Uterus (tissue), 4 donors: ENCODE measurements around the gene APOH. TPM values are rescaled to one million over a fixed set of nuclear protein-coding genes. Genes with fewer than 3 reads are reported as not detected.

ENCODE experiments used
- DNase-seq, 2 donors: peaks; one replicate each; pipeline ENCODE4 v3.0.0-alpha.2; 2019 to 2020
- H3K27ac ChIP-seq, 2 donors: fragments of 200-600 bp; sonication (generic); 1 replicate in 1 of 2; 2 replicates in 1 of 2; pipeline ENCODE4 v1.5.1; 2016 to 2018
- H3K27me3 ChIP-seq, 2 donors: fragments of 200-600 bp; sonication (generic); one replicate each; pipeline ENCODE4 v1.5.1; 2018 to 2019; ENCODE audit warnings: control low read depth in 1 of 2
- H3K36me3 ChIP-seq, 2 donors: fragments of 200-600 bp; sonication (generic); one replicate each; pipeline ENCODE4 v1.5.1; 2019; ENCODE audit warnings: control low read depth in 1 of 2
- H3K4me1 ChIP-seq, 2 donors: fragments of 200-600 bp; sonication (generic); one replicate each; pipeline ENCODE4 v1.5.1; 2018 to 2019; ENCODE audit warnings: control low read depth in 1 of 2
- H3K4me3 ChIP-seq, 2 donors: fragments of 200-600 bp; sonication (generic); 1 replicate in 1 of 2; 2 replicates in 1 of 2; pipeline ENCODE4 v1.5.1; 2018 to 2019; ENCODE audit warnings: mild to moderate bottlenecking in 1 of 2
- H3K9me3 ChIP-seq, 2 donors: fragments of 200-600 bp; sonication (generic); one replicate each; pipeline ENCODE4 v1.5.1; 2019; ENCODE audit warnings: control low read depth in 1 of 2
- POLR2A ChIP-seq, 2 donors: fragments of 450-650 bp; IDR thresholded peaks; one replicate each; pipeline ENCODE4 v1.6.1; 2016; ENCODE audit warnings: antibody characterized with exemption in 2 of 2, mild to moderate bottlenecking in 1 of 2, moderate library complexity in 1 of 2
- intact Hi-C: fragments of 100-400 bp; cut with DNase I; formaldehyde crosslinking; loops from one replicate; pipeline ENCODE4 v1.15.1; 2023; ENCODE audit warnings: low total_unique reads
- total RNA-seq, 4 donors: library from RNA; depleted of rRNA in 3 of 4; stranded (reverse); fragments of >200 nt in 3 of 4; gene quantifications; one replicate each; pipeline versions ENCODE4 v1.1.0 to v1.2.4, GENCODE V29; 2014 to 2023
- TF ChIP-seq, protein P1 (sequence below), 4 experiments: fragments of 200-600 bp in 2 of 4; fragments of 450-650 bp in 2 of 4; sonication (generic) in 2 of 4; IDR thresholded peaks; one replicate each; pipeline ENCODE4 v1.5.1; 2016 to 2019; ENCODE audit warnings: antibody characterized with exemption in 4 of 4, mild to moderate bottlenecking in 2 of 4, moderate library complexity in 1 of 4
- donor health status: DM: yes; HTN: yes; CAD: no.

Gene APOH
- total RNA-seq, 4 donors from 2014 or later = 0.61 TPM; not detected in 3

DNA sequence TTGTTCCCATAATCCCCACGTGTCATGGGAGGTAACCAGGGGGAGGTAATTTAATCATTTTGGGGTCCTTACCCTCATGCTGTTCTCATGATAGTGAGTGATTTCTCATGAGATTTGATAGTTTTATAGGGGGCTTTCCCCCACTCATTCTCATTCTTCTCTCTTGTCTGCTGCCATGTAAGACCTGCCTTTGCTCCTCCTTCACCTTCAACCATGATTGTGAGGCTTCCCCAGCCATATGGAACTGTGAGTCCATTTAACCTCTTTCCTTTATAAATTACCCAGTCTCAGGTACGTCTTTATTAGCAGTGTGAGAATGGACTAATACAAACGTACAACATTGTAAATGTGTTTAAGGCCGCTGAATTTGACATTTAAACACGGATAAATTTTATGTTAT, 35.5 kb upstream of the APOH start:
- Histone ChIP-seq H3K27ac (no peak overlapping the region), H3K27me3 (no peaks in the 10 kb centered on the region), H3K36me3 (no peaks in the 10 kb centered on the region), H3K4me1 (no peaks in the 10 kb centered on the region), H3K4me3 (no peak overlapping the region), H3K9me3 (no peaks in the 10 kb centered on the region)
- DNase-seq = no peak
- TF ChIP-seq POLR2A (IDR thresholded peaks at IDR 0.05) = no peak
- TF ChIP-seq, protein P1, sequence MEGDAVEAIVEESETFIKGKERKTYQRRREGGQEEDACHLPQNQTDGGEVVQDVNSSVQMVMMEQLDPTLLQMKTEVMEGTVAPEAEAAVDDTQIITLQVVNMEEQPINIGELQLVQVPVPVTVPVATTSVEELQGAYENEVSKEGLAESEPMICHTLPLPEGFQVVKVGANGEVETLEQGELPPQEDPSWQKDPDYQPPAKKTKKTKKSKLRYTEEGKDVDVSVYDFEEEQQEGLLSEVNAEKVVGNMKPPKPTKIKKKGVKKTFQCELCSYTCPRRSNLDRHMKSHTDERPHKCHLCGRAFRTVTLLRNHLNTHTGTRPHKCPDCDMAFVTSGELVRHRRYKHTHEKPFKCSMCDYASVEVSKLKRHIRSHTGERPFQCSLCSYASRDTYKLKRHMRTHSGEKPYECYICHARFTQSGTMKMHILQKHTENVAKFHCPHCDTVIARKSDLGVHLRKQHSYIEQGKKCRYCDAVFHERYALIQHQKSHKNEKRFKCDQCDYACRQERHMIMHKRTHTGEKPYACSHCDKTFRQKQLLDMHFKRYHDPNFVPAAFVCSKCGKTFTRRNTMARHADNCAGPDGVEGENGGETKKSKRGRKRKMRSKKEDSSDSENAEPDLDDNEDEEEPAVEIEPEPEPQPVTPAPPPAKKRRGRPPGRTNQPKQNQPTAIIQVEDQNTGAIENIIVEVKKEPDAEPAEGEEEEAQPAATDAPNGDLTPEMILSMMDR (IDR thresholded peaks at IDR 0.05) = no peak
- intact Hi-C loops = no loop called here

DNA sequence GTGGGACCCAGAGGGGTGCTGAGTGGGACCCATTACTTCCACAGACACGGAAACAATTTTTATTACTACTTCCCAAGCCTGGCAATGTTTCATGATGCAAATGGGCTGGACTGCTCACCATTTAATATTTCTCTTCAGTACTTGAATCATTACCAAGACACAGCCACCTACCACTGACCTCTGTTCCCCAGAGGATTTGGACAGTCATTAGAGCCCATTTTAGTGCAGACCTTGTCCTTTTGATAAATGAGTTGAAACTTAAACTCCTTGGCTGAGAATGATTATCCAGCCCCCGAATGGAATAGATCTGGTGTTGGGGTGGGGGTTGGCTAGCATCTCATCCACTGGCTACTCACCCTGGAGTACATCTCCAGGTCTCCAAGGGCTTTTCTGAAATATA, 33.6 kb upstream of the APOH start:
- no peaks in the 10 kb centered on the region for H3K9me3 ChIP-seq
- DNase-seq = no peak
- H3K4me3 ChIP-seq = no peak overlapping the region
- TF ChIP-seq POLR2A (IDR thresholded peaks at IDR 0.05) = no peak
- TF ChIP-seq, protein P1 (IDR thresholded peaks at IDR 0.05) = no peak
- H3K4me1 ChIP-seq = no peaks in the 10 kb centered on the region
- H3K27ac ChIP-seq = no peak overlapping the region
- intact Hi-C loops = no loop called here
- H3K27me3 ChIP-seq = no peaks in the 10 kb centered on the region
- H3K36me3 ChIP-seq = no peaks in the 10 kb centered on the region

DNA sequence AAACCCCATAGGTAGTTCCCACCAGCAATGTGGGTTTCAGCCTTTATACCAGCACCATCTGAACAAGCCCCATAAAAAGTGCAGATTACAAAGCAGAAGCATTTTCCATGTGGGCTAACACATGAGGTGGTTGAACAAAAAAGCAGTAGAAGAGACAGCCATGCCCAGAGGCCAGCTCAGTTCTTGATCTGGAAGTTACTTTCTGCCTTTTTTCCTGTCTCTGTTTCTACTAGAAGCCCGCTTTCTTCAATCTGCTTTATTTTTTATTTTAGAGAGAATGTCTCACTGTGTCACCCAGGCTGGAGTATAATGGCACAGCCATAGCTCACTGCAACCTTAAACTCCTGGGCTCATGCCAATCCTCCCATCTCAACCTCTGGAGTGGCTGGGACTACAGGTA, 31.5 kb upstream of the APOH start:
- intact Hi-C loops = no loop called here
- no peak for DNase-seq
- no peak overlapping the region for H3K27ac ChIP-seq
- TF ChIP-seq POLR2A (IDR thresholded peaks at IDR 0.05) = no peak
- TF ChIP-seq, protein P1 (IDR thresholded peaks at IDR 0.05) = no peak
- no peaks in the 10 kb centered on the region for H3K4me1 ChIP-seq
- H3K4me3 ChIP-seq = no peak overlapping the region
- no peaks in the 10 kb centered on the region for H3K27me3 ChIP-seq
- no peaks in the 10 kb centered on the region for H3K9me3 ChIP-seq
- no peaks in the 10 kb centered on the region for H3K36me3 ChIP-seq

DNA sequence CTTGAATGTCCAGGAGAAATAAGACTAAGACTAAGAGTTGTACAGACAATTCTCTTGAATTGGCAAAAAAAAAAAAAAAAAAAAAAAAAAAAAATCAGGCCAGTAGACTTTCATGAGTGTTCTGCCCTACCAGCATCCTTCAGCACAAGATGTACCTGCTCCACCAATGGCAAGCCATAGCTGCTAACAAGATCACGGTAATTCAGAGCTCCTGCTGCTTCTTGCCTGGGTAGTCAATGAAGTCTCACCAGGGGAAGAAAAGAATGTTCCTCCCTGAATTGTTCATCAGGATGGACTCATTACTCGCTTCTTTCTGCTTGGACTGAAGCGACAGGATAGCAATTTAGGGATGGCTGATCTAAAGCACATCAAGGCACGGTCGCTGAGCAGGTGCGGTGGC, 31.1 kb upstream of the APOH start:
- Histone ChIP-seq H3K27me3 (no peaks in the 10 kb centered on the region), H3K27ac (no peak overlapping the region), H3K36me3 (no peaks in the 10 kb centered on the region), H3K4me3 (no peak overlapping the region), H3K9me3 (no peaks in the 10 kb centered on the region), H3K4me1 (no peaks in the 10 kb centered on the region)
- intact Hi-C loops = no loop called here
- no peak for TF ChIP-seq POLR2A (IDR thresholded peaks at IDR 0.05)
- TF ChIP-seq, protein P1 (IDR thresholded peaks at IDR 0.05) = no peak
- DNase-seq = no peak

DNA sequence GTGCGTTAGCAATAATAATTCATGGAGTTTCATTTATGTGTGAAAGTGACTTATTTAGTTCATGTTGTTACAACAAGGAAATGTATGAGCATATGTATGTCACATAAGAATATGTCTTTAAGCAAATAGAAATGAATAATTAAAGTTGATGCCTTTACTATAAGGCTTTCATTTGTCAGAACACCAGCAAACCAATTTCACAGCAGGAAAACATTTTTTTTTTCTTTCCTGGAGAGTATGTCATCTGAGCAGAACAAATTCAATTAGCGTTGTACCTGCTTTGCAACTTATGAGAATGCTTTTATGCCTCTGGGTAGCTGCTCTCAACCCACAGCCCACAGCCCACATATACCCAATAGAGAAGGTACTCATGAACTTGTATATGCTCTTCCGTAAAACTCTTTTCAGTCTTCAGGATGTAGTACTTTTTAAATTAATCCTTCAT, 26.3 kb upstream of the APOH start:
- DNase-seq = no peak
- intact Hi-C loops = loop anchor here (2.0 kb wide), 1 partner anchor 417 kb away; no protein-coding TSS in a partner anchor

More for the DNA sequence above, 26.3 kb upstream of the APOH start:
- H3K36me3 ChIP-seq = no peaks in the 10 kb centered on the region
- no peaks in the 10 kb centered on the region for H3K4me1 ChIP-seq
- no peak overlapping the region for H3K4me3 ChIP-seq
- no peaks in the 10 kb centered on the region for H3K9me3 ChIP-seq
- no peak overlapping the region for H3K27ac ChIP-seq
- TF ChIP-seq, protein P1 (IDR thresholded peaks at IDR 0.05) = no peak
- no peak for TF ChIP-seq POLR2A (IDR thresholded peaks at IDR 0.05)
- no peaks in the 10 kb centered on the region for H3K27me3 ChIP-seq
